OCI-LY7 (cell line): ENCODE results near the gene TSPAN31. TPM values are rescaled to one million over a fixed set of nuclear protein-coding genes. Genes with fewer than 3 reads are reported as not detected.

Experiments
- BruUV-seq: library from RNA; stranded (reverse); fragments of 400-500 nt; replicated peaks from 2 replicates; lab custom pipeline; 2021; lab: Mats Ljungman, UMichigan
- CTCF ChIA-PET: fragments of 300-600 bp; sonication (Branson Sonifier 250); formaldehyde crosslinking; loops from one replicate; lab custom pipeline; 2022; ENCODE audit warnings: antibody characterized with exemption; ENCODE audit not compliant: unreplicated experiment; lab: Charles Lee
- POLR2A ChIA-PET: fragments of 300-600 bp; sonication (Branson Sonifier 250); formaldehyde crosslinking; loops from one replicate; lab custom pipeline; 2022; ENCODE audit warnings: antibody characterized with exemption; lab: Charles Lee
- DNase-seq: peaks from one replicate; pipeline ENCODE4 v3.0.0-alpha.2; 2015; ENCODE audit warnings: low spot score
- H2AFZ ChIP-seq: fragments of 200-600 bp; sonication (generic), shearing (Covaris generic); 2 replicates; pipeline ENCODE4 v1.6.1; 2014; ENCODE audit warnings: mild to moderate bottlenecking, antibody characterized with exemption, low read length, moderate library complexity
- H3K27ac ChIP-seq: fragments of 200-600 bp; sonication (generic); 2 replicates; pipeline ENCODE4 v1.5.1; 2014; ENCODE audit warnings: mixed run types, low read depth, mild to moderate bottlenecking, moderate library complexity, low read length, inconsistent platforms; ENCODE audit not compliant: poor library complexity, severe bottlenecking
- H3K36me3 ChIP-seq: fragments of 200-600 bp; sonication (generic); 2 replicates; pipeline ENCODE4 v1.6.1; 2014; ENCODE audit warnings: mild to moderate bottlenecking, antibody characterized with exemption, low read length, moderate library complexity, mixed read lengths; ENCODE audit not compliant: insufficient read depth
- H3K4me1 ChIP-seq: fragments of 200-600 bp; sonication (generic); 2 replicates; pipeline ENCODE4 v1.5.1; 2014; ENCODE audit warnings: mild to moderate bottlenecking, low read length; ENCODE audit not compliant: insufficient read depth, poor library complexity, severe bottlenecking
- H3K4me2 ChIP-seq: fragments of 200-600 bp; sonication (generic); 2 replicates; pipeline ENCODE4 v1.6.1; 2014; ENCODE audit warnings: mild to moderate bottlenecking, low read length
- H3K4me3 ChIP-seq: fragments of 200-600 bp; sonication (generic); 2 replicates; pipeline ENCODE4 v1.5.1; 2014; ENCODE audit warnings: mild to moderate bottlenecking, low read depth, low read length; ENCODE audit not compliant: poor library complexity, severe bottlenecking
- H3K79me2 ChIP-seq: fragments of 200-600 bp; sonication (generic); 2 replicates; pipeline ENCODE4 v1.6.1; 2016; ENCODE audit warnings: low read depth, mild to moderate bottlenecking, low read length, moderate library complexity, mixed read lengths; ENCODE audit not compliant: insufficient read depth
- H3K9me2 ChIP-seq: fragments of 200-600 bp; sonication (generic); 2 replicates; pipeline ENCODE4 v1.6.1; 2016; ENCODE audit warnings: mild to moderate bottlenecking, low read length, mixed read lengths; ENCODE audit not compliant: insufficient read depth
- H3K9me3 ChIP-seq: fragments of 200-600 bp; sonication (generic); 2 replicates; pipeline ENCODE4 v1.6.1; 2014; ENCODE audit warnings: mild to moderate bottlenecking, mixed run types, low read length, mixed read lengths
- H4K20me1 ChIP-seq: fragments of 200-600 bp; sonication (generic); 2 replicates; pipeline ENCODE4 v1.6.1; 2014; ENCODE audit warnings: mild to moderate bottlenecking, antibody characterized with exemption, low read length, moderate library complexity, mixed read lengths; ENCODE audit not compliant: insufficient read depth
- CTCF ChIP-seq: fragments of 200-600 bp; sonication (generic); conservative IDR thresholded peaks from 2 replicates; pipeline ENCODE4 v1.5.1; 2014; ENCODE audit warnings: mild to moderate bottlenecking, antibody characterized with exemption, low read length, moderate library complexity, mixed read lengths
- EZH2phosphoT487 ChIP-seq: fragments of 200-600 bp; sonication (generic); IDR thresholded peaks from 2 replicates; pipeline ENCODE4 v1.6.1; 2018; ENCODE audit warnings: low read depth, borderline replicate concordance, mild to moderate bottlenecking, mixed run types, antibody characterized with exemption, low read length, moderate library complexity, mixed read lengths
- intact Hi-C: fragments of 100-400 bp; cut with micrococcal nuclease; formaldehyde crosslinking; loops from one replicate; pipeline ENCODE4 v1.10.0; 2022; ENCODE audit not compliant: unreplicated experiment
- total RNA-seq, 2 experiments: library from RNA; depleted of rRNA in 1 of 2; stranded (reverse); fragments of >200 nt in 1 of 2; shearing (Covaris generic) in 1 of 2; gene quantifications; 2 replicates each; pipeline ENCODE4 v1.2.3, GENCODE V29; 2014 to 2022

The TSPAN31 gene
- total RNA-seq, 2 experiments from 2014 or later = 2.4 to 6.4 TPM

DNA sequence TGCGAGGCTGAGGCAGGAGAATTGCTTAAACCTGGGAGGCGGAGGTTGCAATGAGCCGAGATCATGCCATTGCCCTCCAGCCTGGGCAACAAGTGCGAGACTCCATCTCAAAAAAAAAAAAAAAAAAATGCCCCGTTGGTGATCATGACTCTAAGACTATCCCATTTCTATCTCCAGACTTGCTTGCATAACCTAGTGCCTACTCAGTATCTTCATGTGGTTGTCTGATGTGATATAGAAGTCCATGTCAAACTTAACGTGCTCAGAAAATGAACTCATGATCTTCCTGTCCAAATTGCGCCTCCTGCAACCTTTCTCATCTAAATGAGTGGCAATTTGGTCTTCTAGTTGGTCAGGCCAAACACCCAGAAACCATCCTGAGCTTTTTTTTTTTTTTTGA lies 33.1 kb downstream of the TSPAN31 start:
- H3K4me2 ChIP-seq = no peak overlapping the region
- no peak overlapping the region for H3K27ac ChIP-seq
- no peaks in the 10 kb centered on the region for H4K20me1 ChIP-seq
- no peaks in the 10 kb centered on the region for H3K9me2 ChIP-seq
- ChIA-PET CTCF (no interaction called here), POLR2A (no interaction called here)
- no peak overlapping the region for H3K4me3 ChIP-seq
- H3K4me1 ChIP-seq = peaks cover 24% of the 10 kb centered on the region
- intact Hi-C loops = no loop called here
- no peaks in the 10 kb centered on the region for H3K36me3 ChIP-seq
- no peak for DNase-seq
- no TSS peak for BruUV-seq
- no peak overlapping the region for H2AFZ ChIP-seq
- peaks cover 3% of the 10 kb centered on the region for H3K79me2 ChIP-seq
- no peaks in the 10 kb centered on the region for H3K9me3 ChIP-seq
- TF ChIP-seq CTCF (no peak), EZH2phosphoT487 (no peak)

DNA sequence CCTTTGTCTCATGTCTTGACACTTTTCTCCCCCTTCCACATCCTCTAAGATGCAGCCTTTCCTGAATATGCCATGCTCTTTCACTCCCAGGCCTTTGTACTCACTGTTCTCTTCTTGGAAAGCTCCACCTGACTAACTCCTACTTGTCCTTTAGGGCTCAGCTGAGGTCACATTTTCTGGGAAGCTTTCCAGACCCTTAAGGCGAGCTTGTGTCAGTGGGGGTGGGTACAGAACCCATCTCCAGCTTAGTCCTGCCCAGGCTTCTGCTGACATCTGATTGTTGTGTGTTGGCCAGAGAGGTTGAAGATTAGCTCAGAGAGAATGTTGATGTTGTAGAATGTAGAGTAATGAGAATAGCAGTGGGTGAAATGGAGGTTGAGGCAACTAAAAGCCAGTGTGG lies 34.9 kb downstream of the TSPAN31 start:
- Histone ChIP-seq H3K79me2 (peaks cover 21% of the 10 kb centered on the region), H3K9me2 (no peaks in the 10 kb centered on the region), H3K4me2 (no peak overlapping the region), H3K36me3 (peaks cover 8% of the 10 kb centered on the region; the same call in 1 of the 2 replicates), H3K4me3 (no peak overlapping the region), H3K9me3 (no peaks in the 10 kb centered on the region), H3K27ac (no peak overlapping the region), H2AFZ (no peak overlapping the region), H3K4me1 (peaks cover 26% of the 10 kb centered on the region), H4K20me1 (no peaks in the 10 kb centered on the region)
- TF ChIP-seq EZH2phosphoT487 (no peak), CTCF (no peak)
- intact Hi-C loops = loop anchor here (5.0 kb wide), 1 partner anchor 128 kb away; no protein-coding TSS in a partner anchor
- ChIA-PET CTCF (interaction anchor here (1.0 kb wide), 1 partner anchor 23 kb away, joined by 5 read pairs; no protein-coding TSS in a partner anchor), POLR2A (interaction anchor here (0.6 to 1.2 kb wide), 4 partner anchors 14 to 152 kb away, joined by 3 to 4 read pairs (median 4); no protein-coding TSS in a partner anchor)
- DNase-seq = no peak
- BruUV-seq = no TSS peak

DNA sequence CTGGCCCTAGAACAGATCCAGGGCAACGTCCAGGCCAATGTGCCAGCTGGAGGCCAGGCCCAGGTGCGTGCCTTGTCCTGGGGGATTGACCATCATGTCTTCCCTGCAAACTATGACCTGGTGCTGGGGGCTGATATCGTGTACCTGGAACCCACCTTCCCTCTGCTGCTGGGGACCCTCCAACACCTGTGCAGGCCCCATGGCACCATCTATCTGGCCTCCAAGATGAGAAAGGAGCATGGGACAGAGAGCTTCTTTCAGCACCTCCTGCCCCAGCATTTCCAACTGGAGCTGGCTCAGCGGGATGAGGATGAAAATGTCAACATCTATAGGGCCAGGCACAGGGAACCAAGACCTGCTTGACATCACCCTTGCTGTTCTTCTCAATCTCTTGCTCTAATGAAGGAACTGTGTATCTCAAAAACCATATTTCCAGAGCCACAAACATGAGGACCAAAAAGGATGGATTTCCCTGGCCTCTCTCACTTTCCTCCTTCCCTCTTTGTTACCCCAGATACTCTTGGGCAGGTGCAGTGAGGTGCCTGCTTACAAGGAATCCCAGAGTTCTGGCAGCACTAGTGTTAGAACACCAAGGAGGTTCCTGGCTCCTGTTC lies 35.6 kb downstream of the TSPAN31 start:
- intact Hi-C loops = loop anchor here (5.0 kb wide), 1 partner anchor 127 kb away; no protein-coding TSS in a partner anchor
- ChIA-PET CTCF (interaction anchor here (1.0 kb wide), 1 partner anchor 24 kb away, joined by 5 read pairs; no protein-coding TSS in a partner anchor), POLR2A (interaction anchor here (0.6 kb wide), 1 partner anchor 151 kb away, joined by 4 read pairs; no protein-coding TSS in a partner anchor)
- Histone ChIP-seq H3K27ac (no peak overlapping the region), H2AFZ (no peak overlapping the region), H3K9me3 (no peaks in the 10 kb centered on the region), H3K36me3 (peaks cover 11% of the 10 kb centered on the region), H4K20me1 (no peaks in the 10 kb centered on the region), H3K4me1 (peaks cover 26% of the 10 kb centered on the region), H3K9me2 (no peaks in the 10 kb centered on the region), H3K4me3 (no peak overlapping the region), H3K4me2 (no peak overlapping the region), H3K79me2 (peaks cover 24% of the 10 kb centered on the region)
- no peak for DNase-seq
- no TSS peak for BruUV-seq
- TF ChIP-seq EZH2phosphoT487 (no peak), CTCF (no peak)
